HG02798 (cell line): ENCODE measurements around the gene BANK1.

ENCODE experiments used
- ATAC-seq: cut with Tn5 transposase; IDR thresholded peaks from one replicate; pipeline ENCODE4 v1.9.1; 2021; ENCODE audit warnings: mild to moderate bottlenecking; ENCODE audit not compliant: unreplicated experiment, poor library complexity

BANK1 gene

DNA sequence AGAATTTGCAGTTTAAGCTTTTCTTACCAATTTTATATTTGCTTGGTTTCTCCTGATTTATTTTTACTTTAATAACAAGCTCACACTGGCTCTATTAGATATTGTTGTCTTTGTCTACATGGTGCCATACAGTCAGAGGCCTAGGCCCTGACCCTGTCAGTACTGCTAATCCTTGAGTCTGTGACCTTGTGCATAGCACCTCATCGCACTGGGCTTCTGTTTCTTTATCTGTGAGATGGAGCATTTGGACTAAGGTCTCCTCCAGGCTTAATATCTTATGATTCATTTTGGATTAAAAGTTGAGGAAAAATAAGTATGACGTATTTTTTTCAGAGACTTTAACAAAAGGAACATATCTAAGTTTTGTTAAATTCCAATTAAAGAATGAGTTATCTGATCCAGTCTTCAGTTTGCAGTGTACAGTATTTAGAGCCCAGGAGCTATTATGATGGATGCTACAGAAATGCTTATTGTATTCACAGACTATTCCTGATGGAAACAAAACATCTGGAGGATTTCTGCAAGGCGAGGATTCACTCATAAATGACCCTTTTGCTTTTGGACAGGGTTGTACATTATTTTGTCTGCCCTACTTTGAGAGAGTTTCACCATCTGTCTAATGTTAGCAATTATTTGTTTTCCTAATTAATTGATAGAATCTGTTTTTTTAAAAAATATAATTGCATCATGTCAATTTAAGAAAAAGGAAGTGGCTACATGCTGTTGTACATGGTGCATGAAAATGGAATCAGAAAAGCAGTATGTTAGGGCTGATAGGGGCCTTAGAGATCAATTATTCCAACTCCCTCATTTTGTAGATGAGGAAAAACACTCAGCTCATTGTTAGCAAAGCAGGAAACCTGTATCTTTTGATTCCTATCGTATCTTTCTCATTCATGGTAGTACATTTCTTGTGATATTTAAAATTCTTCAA, 203.6 kb downstream of the BANK1 start:
- no peak for ATAC-seq

DNA sequence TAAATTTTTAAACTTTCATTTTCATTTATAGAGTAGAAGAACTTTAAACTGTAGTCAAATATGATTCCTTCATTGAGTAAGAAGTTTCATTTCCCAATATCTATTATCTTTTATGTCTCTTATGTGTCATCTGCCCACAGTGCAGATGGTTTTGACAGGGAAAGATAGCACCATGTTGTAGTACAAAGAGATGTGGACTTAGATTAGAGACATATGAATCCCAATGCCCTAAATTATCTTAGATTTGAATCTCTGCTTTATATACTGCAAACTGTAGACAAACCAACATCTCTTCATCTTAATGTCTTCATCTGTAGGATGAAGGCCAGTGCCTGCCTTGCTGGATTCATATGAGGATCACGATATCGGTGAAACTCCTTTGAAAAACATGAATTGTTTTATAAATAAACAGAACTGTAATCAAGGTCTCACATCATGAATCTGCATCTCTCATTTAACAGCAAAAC, 217.5 kb downstream of the BANK1 start:
- ATAC-seq, result peak; percentile 79

DNA sequence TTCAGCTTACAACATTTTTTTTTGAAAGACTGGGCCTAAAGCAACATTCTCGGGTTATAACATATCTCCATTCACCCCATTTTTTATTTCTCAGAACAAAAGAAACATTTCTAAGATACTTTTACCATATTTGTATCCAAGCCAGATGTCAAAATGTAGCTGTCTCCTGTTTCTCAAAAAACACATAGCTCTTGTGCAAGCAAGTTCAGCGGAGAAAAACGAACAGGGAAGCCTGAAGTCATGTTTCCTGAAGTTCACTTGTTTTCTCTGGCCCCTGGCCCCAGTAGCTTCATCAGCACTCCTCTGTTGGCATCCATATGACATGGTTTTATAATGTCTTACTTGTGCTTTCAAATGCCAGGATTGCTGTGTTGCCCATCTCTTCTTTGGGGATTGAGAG, 218.2 kb downstream of the BANK1 start:
- no peak for ATAC-seq

DNA sequence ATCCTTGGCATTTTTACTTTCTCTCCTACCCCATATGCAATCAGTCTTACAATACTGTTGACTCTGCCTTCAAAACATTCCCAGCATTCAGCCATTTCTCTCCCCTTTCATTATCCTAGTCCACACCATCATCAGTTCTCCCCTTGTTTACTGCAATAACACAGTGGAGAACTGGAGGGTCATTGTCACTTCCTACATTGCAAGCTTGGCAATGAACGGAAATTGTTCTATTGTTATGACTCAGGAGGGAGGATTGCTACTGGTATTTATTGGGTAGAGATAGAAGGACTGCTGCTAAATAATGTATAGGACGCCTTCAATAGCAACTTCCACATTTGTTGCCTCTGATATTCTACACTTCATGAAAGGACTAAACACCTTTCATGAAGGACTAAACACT, 231.8 kb downstream of the BANK1 start:
- ATAC-seq, result no peak

DNA sequence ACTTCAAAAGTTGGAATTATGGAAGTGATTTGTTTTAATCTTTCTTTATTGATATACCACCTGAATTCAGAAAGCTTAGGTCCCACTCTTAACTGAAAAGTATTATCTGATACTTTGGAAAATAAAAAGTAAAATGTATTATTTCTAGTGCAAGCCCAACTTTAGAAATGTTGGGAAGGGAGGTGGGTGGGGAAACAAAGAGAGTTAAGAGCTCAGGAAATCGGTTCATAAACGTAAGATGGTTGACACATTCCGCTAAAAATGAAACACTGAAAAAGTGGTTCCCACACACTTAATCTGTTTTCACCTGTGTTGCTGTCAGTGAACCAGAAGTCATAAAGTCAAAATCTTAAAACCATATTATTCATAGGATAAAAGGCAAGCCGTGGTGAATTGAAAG, 237.4 kb downstream of the BANK1 start:
- ATAC-seq, result no peak

DNA sequence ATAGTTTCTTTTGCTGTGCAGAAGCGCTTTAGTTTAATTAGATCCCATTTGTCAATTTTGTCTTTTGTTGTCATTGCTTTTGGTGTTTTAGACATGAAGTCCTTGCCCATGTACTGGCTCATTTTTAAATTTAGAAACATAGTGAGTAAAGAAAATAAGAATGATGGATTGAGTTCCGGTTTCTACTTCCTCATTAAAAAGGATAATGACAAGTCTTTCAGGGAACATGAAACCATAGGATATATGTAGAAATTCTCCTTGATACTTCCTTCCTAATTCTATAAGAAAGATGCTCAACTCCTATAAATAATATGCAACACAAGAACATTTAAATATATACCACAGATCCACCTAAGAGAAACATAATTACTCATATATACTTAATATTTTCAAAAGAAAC, 240.9 kb downstream of the BANK1 start:
- ATAC-seq, result no peak

DNA sequence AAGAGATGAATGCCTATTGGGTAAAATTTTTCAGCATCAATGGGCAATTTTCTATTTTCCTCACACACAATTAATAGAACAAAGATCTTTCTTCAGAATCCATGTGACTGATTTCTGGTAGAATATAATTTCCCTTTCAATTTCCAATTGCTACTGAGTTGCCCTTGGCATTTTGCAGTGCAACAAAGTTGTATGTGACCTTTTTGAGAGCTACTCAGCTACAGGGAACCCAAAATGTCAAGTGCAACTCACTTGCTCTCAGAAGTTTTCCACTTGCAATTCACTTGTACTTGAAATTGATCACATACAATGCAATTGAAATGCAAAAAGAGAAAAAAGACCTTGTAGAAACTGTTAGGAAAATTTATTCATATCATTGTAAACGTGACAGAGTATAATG, 245.5 kb downstream of the BANK1 start:
- no peak for ATAC-seq

DNA sequence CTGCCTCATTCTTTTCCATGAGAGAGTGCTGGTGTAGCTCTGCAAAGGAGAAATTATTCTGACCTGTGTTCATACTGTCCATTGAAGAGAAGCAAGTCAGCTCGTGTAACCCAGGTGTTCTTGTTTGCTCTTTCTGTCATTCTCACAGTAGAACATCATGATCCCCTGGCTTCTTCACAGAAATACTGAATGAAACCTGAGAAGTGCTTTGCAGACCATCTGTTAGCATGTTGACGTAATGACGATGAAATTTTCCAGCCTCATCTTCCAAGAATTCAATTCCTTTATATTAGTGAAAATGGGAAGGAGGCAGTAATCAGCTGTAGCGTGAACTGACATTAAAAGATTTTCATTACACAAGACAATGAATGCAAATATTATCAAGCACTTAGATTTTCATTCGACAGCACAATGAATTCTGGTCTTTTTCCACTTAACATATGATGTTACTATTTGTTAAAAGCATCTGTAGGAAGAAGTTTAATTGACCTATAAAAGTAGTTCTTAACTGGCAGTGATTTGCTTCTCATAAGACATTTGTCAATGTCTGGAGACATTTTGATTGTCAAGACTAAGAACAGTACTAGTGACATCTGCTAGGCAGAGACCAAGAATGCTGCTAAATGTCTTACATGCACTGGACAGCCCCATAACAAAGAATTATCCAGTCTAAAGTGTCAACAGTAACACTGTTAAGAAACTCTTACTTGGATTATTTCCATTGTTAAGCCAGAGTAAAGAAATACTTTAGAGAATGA, 246.3 kb downstream of the BANK1 start:
- ATAC-seq, result no peak

DNA sequence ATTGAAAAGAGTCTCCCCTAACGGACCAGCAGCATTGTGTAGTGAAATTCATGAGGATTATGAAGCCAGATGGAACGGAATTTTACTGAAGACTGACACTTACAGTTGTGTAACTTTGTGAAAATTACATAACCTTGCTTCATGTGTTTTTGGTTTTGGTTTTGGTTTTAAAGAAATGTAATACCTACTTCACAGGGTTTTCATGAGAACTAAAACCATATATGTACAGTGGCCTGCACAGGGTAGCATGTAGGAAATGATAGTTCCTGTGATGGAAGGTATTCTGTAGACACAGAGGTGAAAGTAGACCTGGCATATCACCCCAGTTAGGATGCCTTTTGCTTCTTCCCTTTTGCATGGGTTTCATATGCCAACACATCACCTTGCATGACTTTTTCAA, 247.0 kb downstream of the BANK1 start:
- no peak for ATAC-seq

DNA sequence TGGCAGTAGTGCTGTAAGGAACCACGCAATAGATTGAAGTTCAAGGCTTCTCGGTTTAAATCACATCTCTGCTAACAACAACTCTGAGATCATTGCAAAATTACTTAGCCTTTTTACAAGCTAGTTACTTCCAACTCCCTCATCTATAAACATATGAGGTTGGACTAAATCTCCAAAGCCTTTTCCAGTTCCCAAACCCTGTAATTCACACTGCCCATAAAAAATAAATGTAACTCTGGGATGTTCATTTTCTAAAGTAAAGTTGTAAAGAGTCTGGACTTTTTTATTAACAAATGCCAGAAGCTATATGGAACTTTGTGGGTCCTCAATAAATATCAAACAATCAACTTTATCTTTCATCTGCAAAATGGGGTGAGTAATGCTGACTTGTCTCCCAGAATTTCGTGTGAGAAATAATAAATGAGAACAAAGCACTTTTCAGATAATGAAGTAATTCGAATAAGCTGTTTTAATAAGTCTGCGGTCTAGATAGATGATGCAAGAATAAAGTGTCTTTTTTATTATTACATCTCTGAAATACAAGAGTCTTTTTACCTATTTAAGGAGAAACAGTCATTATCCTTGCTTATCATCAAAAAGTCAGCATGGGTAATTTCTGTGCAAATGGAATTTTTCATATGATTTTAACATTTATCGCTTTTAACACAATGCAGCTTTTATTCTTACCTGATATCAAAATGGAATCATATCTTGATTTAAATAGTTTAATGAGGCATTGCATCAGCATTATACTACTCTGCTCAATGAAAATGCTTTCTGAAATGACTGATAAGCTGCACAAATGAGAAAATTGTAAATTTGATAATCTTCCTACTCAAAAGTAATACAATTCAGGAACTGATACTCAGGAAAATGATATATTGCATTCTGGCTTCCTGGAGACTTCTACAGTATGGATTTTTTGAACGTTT, 252.6 kb downstream of the BANK1 start:
- no peak for ATAC-seq

DNA sequence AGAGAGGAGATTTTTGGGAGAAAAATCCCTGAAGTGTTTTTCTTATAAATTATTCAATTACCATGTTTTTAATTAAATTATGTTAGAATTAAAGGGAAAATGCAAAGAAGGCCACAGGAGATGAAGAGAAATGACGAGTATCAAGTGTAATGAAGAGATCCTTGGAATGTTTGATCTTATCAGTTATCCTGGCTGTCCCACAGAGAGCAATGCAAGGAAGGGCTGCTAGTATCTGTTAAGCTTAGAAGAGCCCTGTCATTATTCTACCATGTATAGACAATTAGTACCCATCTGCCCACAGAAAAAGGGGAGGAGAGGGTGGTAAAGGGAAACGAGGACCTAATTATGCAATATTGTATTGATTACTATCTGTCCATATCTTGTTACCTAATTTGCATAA, 257.1 kb downstream of the BANK1 start:
- ATAC-seq, result no peak

DNA sequence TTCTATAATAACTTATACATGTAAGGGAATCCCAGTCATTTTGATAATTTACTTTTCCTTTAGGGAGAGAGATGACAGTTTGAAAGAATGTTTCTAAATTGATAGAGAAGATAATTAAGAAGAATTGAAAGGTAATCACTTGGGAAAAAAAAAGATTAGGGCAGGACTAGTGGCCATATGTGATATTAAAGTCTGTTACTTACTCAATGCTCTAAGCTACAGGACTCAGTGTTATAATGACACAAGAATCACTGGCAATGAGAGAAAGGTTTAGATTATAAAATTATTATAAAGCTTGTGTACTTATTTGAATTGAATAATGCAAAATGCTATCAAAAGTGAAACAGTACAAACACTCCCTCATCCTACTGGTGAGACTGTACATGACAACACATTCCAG, 265.3 kb downstream of the BANK1 start:
- ATAC-seq, result no peak

DNA sequence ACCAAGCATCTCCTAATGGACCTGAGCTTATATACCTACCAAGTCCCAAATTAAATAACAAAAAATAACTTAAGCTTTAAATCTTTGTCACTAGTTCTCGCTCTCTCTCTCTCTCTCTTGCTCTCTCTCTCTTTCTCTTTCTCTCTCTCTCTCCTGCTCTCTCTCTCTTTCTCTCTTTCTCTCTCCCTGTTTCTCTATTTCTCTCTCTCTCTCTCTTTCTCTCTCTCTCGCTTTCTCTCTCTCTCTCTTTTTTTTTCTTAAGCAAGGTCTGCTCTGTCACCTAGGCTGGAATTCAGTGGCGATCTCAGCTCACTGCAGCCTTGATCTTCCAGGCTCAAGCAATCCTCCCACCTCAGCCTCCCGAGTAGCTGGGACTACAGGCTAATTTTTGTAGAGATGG, 266.6 kb downstream of the BANK1 start:
- ATAC-seq, result no peak

DNA sequence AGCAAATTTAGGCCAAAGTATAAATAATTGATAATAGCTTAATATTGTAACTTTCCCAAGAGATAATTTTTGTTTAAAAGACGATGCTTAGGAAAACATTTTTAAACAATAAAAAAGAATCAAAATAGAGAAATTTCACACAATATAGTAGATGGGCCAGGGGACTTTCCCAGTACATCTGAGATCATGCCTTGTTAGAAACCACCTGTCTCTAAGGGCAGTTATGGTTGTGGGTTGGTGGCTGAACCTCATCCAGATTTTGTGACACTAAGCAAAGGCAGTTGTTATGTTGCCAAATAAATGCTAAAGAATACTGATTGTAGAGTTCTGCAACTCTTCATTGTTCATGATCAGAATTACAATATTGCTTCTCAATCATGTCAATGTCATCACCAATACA, 270.6 kb downstream of the BANK1 start:
- peak; percentile 77 for ATAC-seq

DNA sequence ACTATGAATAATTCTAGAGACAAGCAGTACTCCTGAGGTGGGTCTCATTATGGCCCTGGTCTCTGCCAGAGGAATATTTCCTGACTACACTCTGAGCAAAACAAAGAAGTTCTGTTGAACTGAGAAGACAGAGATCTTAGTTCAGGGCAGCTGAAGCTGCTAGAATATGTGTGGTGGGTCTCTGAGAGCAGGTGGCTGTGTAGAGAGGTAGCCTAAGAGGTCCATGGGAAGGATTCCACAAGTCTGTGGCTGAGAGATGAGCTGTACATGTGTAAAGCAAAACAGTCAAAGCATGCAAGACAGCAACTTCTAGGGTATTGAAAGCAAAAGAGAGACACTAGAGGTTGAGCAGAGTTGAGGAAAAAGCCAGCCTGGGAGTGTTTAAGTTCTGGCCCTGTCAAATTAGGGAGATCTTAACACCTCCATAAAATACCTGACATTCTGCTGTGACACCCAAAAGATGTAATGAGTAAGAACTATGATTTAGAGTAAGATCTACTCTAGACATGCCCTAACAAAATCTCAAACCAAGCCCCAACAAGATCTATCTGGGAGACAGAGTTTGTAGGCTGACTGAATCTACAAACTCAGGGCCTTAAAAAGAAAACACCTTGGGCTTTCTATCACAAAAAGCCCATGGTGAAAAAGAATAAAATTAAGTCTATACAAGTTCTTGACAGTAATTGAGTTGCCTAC, 274.4 kb downstream of the BANK1 start:
- no peak for ATAC-seq

DNA sequence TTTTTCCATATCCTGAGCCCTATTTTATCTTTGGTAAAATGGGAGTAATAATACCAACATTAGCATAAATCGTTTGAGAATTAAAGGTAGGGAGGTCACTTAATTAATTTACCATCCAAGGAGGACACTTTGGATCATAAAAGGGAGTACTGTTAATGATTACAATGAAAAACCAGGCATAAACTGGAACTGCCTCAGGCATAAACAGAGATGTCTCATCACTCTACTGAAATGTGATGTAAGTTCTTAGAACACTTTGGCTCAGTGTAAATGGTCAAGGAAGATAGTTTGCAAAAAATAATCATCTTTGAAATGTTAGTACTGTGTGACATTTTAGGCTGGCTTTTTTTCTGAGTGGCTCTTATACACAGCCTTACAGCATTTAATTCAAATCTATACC, 286.1 kb downstream of the BANK1 start:
- ATAC-seq, result no peak

DNA sequence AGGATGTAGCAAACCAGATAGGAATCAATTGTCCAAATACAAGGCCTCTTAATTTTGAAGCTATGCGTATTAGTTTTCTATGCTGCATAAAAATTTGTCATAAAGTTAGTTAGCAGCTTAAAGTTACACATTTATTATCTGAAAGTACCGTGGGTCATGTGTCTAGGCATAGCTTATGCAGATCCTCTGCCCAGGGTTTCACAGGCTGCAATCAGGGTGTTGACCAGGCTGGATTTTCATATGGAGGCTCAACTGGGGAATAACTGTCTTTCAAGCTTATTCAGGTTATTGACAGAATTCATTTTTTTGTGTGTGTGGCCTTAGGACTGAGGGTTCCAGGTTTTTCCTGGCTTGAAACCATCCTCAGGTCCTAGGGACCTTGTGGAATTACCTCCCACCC, 289.7 kb downstream of the BANK1 start:
- no peak for ATAC-seq

DNA sequence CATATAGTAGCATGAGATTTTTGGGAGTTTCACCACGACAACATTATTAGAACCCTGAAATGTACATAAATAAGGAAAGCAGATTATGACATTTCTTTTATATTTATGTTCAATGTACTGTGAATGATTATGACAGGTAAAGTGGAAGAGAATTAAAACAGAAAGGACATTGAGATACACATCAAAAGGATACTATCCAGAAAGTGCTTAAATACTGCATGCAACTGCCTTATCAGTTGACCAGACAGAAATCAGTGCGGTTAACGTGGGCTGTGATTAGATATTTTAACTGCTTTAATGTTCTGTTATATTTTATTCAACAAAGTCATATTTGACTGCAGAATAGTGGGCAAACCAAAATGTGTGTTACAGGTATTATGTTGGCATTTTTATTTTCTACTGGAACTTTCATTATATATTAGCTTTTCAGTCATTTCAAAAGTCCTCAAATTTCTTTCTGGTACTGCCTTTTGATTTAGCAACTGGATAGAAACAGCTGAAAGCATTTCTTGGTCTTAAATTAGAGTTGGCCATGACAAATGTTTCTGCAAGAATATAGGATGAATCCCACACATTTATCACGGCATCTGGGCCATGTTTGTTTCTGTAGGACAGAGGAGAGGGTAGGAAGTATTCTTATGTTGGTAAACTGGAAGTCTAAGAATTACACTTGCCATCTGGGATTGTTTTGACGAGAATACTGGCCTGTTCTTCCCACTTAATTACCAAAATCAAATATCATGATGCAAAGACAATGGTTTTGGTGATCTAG, 299.5 kb downstream of the BANK1 start:
- no peak for ATAC-seq

DNA sequence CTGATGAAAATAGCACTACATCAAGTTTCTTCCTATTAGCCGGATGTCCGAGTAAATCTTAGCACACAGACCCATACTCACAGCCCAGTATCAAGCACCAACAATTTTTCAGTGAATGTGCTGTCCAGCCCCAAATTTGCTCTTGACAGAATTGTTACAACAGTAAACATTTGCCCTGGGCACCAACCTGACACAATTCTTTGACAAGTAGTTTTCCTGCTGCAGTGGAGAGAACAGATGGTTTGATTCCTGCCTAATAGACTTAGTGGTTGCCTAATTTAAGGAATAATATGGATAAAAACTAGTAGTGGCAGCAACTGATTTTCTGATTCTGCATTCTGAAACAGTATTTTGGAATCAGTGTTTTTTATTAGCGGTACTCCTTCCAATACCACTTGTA, 301.1 kb downstream of the BANK1 start:
- ATAC-seq, result no peak
